Germinal center (tissue), 1 donor: ENCODE results near the gene PROCA1.
"Not testable (repeated sequence)": the region's sequence is repeated elsewhere in the genome, so short reads cannot be mapped to it uniquely, and the experiment has no call there.

ENCODE experiments used
- DNase-seq: peaks from one replicate; pipeline ENCODE4 v3.0.0; 2012; ENCODE audit warnings: mixed read lengths, low spot score

PROCA1 gene

DNA sequence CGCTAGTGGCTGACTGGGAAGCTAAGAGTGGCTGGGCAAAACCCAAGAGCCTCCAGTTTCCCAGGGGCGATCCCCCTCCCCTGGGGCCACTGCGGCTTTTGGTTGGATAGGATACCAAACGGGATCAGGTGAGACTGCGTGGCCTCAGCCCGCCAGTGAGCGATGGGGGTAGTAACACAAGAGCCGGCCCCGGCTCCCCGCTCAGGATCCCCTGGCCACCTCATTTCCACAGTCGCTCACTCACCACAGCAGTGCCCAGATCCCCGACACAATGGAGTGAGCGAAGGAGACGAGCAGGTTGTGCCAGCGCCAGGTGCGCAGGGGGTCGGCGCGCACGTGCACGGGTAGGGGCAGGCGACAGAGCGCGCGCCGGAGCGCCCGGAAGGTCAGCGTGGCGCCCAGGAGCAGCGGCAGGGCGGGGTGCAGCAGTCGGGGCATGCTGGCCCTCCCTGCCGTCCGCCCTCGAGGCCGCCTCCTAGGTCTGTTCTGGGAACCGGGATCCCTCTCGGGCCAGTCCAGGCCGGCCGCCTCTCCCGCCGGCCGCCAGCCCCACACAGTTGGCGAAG lies 14.1 kb upstream of the PROCA1 start:
- peak; percentile 38 for DNase-seq

DNA sequence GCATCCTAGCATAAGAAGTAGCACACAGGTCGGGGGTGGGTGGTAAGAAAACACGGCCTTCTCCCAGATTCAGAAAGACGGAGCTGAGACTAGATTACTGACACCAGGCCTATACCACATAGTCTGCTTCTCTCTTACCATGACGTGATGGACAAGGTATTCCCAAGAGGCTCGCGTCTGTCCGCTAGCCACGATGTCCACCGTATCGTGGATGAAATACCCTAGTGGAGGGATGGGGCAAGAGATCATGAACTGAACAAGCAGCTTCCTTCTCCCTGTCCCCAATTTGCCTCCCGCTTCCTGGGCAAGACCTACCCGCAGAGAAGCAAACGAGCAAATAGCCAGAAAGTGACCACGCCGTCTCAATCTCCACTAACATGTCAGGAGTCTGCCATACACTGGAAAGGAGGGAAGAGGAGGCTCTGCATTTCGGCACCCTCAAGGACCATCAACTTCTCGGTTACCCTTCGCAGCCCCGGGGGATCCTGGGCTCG lies 13.5 kb upstream of the PROCA1 start:
- no peak for DNase-seq

DNA sequence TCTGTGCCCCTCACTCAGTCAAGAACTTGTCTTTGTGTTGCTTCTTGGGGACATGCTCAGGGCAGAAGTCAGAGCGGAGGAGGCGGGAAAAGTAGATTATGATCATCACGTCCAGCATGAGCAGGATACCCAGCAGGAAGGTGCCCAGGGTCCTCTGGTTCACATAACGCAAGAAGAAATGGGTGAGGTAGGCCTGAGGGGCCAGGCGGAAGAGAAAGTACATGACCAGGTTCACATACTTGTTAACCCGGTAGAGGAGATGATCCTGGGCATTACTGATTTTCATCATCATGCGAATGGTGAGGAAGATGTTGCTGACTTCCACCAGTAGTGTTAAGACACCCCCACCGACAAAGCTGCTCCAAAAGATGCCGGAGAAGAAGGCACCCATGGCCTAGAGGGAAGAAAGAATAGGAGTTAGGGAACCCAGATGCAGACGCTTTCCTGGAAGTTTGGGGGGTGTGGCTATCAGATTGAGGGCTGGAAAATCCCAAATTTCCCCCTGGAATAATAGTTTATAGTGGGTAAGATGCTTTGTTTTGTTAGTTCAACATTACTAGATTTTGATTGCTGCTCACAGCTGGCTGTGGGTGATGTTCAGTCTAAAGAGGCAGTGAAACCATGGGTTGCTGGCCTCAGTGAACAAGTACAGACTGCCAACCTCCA lies 12.9 kb upstream of the PROCA1 start:
- peak; percentile 57 for DNase-seq

DNA sequence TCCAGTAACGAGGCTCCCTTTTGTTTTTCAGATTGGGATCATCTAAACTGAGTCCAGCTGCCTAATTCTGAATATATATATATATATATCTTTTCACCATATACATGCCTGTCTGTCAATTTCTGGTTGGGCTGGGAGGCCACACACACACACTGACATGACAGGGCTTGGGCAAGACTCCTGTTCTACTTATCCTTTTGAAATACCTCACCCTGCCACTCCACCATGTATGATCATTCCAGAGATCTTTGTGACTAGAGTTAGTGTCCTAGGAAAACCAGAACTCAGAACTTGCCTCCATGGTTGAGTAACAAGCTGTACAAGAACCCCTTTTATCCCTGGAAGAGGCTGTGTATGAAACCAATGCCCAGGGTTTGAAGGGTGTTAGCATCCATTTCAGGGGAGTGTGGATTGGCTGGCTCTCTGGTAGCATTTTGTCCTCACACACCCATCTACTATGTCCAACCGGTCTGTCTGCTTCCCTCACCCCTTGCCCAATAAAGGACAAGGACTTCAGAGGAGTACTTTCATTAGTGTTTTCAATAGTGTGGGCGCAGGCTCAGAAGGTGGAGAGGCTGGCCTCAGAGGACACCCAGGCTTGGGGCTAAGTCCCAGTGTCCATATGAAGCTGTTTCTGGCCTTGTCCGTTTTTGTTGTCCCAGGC lies 12.3 kb upstream of the PROCA1 start:
- not testable (repeated sequence) for DNase-seq

DNA sequence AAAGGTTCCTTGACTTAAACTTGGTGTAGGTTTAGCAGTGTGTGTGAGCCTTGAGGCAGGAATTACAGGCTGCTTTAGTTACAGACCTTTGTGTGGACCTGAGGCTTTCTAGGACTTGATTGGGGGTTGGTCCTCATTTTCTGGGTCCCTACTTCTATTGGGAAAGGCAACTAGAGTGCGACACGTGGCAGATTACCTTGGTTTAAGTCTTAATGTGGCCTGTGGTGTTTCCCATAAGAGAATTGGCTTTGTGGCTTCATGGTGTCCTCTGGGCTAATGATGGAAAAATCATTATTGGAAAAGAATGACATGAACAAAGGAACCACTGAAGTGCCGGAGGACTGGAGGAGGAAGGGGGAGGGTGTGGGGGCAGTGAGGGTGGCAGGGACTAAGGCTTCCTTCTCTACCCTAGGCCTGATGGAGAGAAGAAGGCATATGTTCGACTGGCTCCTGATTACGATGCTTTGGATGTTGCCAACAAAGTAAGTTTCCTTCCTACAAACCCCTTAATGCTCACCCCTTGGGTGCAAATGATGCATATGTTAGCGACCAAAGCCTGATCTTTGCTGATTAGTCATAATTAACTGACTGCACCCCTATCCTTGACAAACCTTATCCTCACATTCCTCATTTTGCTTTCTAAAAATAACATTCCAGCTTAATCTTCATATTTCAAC lies 11.6 kb upstream of the PROCA1 start:
- no peak for DNase-seq

DNA sequence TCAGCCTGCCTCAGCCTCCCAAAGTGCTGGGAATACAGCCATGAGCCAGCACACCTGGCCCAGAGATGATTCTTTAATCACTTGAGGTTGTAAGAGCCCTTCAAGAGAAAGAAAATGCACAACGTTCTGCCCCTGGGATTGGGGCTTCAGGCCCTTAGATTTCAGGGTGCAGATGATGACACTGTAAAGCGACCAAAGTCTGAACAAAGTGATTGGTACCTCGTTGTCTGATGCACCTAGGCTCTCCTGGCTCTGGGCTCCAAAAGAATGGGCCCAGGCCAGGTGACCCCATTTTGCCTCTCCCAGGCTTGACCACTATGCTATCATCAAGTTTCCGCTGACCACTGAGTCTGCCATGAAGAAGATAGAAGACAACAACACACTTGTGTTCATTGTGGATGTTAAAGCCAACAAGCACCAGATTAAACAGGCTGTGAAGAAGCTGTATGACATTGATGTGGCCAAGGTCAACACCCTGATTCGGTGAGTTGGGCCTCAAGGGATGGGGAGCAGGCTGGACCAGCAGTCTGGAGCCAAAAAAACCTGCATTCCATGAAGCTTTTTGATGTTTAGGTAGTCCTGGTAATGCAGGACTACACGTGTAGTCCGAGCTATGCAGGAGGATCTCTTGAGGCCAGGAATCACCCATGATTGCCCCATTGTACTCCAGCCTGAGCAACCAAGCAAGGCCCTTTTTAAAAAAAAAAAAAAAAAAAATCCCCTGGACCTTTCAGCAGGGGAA lies 10.9 kb upstream of the PROCA1 start:
- no peak for DNase-seq

DNA sequence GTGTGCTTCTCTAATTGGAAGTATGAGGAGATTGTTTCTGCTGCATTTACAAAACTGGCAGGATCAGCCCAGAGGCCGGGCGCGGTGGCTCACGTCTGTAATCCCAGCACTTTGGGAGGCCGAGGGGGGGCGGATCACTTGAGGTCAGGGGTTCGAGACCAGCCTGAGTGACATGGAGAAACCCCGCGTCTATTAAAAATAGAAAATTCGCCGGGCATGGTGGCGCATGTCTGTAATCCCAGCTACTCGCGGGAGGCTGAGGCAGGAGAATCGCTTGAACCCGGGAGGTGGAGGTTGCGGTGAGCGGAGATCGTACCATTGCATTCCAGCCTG lies 9.3 kb upstream of the PROCA1 start:
- DNase-seq, result not testable (repeated sequence)

DNA sequence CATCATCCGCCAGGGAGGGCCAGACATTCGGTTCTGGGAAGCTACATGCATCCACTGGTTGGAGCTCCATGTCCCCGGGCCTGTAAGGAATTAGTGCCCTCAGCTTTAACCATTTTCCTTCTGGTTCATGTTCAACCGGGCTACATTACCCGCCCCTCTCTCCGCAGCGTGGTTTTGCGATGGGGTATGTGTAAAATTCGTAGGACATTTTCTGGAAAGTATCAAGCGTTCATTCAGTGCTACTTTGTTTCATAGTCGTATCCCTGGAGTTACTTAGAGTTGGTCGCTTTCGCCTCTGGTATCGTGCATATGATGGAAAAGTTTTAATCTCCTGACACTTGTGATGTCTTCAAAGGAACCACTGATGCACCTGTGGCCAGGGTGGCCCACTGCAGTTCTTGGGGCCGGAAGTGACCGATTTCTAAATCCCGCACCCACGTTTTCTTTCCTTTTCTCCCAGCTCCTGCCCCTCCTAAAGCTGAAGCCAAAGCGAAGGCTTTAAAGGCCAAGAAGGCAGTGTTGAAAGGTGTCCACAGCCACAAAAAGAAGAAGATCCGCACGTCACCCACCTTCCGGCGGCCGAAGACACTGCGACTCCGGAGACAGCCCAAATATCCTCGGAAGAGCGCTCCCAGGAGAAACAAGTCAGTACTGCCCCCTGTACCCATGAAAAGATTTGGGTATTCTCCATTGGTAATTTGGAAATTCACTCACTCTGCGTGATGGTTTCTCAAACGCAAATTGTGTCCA lies 8.7 kb upstream of the PROCA1 start:
- DNase-seq, result no peak

DNA sequence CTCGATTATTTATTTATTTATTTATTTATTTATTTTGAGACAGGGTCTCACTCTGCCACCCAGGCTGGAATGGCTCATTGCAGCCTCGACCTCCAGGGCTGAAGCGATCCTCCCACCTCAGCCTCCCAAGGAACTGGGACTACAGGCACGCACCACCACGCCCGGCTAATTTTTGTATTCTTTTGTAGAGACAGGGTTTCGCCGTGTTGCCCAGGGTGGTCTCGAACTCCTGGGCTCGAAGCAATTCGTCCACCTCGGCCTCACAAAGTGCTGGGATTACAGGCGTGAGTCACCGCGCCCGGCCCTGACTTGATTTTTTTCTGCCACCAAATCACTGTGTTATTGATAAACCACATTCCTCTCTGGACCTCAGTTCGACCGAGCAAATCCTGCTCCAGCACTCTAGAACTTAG lies 7.3 kb upstream of the PROCA1 start:
- no peak for DNase-seq

DNA sequence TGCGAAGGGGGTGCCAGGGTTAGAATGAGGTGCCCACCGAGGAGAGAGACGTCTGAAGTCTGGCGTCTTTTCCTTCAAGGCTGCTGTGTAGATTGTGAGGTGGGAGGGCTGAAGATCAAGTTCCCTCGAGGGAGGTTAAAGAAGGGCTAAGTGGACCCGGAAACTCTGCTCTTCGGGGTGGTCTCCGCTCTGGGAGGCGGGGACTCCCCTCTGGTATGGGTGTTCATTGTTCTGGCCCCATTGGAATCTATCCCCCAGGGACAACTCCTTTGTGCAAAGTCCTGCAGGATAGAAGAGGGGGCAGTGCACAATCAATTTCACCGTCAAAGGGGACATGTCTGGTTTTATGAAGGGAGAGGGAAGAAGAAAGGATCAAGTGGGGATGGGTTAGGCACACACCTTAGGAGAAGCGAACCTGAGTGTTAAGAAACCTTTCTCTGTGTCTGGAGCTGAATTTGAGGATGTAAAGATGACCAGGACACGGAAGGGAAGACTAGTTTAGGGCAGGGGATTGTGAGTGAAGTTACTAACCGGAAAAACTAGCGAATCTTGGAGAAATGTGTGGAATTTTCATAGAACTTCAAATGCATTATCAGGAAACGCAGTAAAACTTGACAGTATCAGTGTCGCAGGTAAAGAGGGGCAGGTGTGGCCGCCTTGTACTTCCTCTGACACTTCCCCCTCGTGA lies 6.8 kb upstream of the PROCA1 start:
- DNase-seq, result no peak

DNA sequence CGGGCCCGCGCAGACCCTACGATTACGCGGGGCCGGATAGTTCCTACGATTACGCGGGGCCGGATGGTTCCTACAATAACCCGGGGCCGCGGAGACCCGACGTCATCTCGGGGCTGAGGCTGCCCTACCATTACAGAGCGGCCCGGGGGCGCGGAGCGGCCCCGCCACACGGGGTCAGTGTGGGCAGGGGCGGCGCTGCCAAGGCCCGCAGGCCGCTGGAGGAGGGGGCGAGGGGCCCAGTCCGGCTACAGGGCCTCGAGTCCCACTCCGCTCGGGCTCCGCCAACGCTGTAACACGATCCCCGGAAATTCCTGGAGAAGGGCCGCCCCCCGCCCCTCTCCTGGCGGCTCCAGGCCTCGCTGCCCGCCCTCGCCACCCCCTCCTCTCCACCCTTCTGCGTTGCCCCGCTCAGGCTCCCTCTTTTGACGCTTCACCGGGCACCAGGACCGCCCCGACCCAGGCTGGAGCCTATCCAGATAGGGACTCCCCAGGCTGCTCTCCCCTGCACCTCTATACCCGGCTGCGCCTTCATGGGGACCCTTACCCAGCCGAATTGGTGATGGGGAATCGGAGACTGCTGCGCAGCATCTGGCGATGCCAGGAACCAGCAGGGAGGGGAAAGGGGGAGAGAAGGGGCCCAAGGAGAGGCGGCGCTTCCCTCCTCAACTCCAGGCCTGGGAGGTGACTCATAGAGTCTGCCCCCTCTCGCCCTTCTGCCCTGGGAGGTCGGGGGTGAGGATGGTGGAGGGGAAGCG lies 6.1 kb upstream of the PROCA1 start, which contains the start of gene RAB34:
RAB34 (minus strand) TSS at position 291 of the 755 bp plus-strand sequence. CDS start 602 bp downstream, outside the sequence.
- DNase-seq, result no peak

DNA sequence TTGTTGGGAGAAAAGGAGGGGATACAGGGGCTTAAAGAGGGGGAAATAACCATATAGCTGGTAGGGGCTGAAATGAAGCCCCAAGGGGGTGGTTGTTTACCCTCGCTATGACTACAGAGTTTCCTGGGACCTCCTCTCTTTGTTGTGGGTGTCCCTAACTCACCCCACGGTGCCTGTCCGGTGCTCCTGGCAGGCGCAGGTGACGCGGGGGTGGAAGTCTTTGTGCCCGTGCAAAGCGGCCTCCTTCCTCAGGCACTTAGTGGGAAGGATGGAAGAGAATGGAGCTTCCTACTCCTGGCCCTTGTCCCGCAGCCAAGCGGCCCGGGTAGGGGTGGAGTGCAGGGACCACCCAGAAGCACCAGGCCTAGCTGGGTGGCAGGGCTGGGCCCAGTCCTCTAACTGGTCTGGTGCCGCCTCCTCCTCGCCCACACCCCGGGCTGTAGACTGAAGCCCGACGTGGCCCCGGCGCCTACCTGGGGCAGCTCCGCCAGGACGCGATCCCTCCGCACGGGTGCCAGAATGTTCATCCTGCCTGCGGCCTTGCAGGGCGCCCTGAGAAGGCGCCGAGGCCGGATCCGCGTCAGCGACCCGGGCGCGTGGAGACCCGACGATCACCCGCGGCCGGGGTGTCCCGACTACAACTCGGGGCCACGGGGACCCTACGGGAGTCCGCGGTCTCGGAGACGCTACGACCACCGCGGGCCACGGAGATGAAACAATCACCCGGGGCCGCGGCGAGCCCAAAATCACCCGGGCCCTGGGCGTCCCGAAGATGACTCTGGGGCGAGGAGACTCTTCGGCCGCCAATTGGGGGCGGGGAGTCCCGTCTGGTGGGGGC lies 5.3 kb upstream of the PROCA1 start:
- no peak for DNase-seq

DNA sequence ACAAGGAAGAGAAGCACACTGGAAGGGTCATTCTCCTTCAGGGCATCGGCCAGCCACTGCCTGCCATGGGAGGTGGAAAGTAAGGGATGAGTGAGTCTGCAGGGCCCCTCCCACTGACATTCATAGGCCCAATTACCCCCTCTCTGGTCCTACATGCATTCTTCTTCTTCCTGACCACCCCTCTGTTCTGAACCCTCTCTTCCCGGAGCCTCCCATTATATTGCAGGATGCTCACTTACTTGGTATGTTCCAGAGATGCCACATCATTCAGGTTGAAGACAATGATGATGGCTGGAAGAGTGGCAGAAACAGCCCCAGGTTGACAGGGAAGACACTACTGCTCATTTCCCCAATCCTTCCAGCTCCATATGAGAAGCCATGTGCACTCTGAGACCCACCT lies 3.5 kb upstream of the PROCA1 start:
- DNase-seq, result no peak

DNA sequence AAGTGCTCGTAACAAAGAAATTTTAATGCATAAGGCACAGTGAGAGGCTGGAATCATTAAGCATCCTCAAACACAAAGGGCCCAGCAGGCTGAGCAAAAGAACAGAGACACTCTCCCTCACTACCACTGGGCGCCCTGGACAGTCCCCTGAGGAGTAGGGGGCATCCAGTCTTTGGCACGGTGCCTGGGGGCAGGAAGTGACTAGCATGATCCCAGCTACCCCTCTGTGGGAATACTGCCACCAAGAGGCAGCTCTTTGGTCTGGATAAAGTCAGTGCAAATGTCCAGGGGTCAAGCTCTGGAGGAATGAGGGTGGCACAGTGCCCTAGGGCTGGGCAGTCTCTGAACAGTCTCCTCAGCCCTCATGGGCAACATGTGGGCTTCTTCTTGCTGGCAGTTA lies 2.6 kb upstream of the PROCA1 start:
- DNase-seq, result no peak

DNA sequence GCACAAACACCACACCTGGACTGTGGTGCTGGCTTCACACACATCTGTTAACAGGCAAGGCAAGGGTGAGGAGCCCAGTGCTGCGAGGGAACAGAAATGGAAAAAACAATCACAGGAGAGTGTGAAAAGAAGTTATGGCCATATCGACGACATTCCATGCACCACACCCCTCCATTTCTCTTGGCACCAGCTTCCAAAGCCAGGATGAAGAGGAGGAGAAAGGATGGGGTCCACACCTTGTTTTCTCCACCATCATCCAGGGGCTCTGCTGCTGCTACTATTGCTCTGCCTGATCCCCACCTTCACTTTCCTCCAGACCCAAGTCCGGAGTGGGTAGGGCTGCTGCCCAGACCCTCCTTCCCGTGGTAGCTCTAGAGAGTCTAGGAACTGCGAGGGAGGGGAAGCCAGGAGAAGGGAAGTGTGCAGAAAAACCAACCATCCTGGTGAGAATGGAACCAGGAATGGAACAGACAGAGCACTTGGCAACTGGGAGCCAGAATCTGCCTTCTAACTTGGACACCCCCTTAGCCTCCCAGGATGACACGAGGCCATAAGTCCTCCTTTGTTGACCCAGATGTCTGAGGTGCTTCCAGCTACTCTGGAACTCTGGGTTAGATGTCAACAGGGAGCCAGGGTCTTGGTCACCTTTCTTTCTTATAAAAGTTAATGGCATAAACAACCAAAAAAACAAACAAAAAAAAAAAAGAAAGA lies 1.2 kb upstream of the PROCA1 start:
- no peak for DNase-seq

DNA sequence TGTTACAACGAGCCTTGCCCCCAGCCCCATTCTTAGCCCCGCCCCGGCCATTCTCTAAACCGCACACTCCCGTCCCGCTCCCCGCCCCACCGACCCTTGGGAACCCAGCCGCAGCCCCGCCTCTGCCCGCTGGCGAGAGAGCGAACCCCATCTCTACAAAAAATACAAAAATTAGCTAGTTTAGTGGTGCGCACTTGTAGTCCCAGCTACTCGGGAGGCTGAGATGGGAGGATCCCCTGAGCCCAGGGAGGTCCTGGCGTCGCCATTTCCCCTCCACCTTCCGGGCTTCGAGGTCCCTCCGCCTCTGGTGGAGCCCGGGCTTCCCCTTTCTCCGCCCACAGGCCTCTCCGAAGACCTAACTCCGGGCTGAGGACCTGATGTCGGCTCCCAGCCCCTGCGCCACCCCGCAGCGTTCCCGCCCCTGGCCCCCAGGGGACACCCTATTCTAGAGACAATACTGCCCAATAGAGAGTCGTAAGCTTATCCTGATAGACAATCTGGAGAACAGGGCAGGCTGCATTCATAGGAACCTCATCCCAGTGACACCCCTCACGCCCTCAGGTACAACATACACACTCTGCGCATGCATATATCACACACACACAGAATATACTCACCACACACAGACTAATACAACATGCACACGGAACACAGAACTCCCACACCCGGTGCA lies 480 bp upstream of the PROCA1 start:
- peak; percentile 80 for DNase-seq

DNA sequence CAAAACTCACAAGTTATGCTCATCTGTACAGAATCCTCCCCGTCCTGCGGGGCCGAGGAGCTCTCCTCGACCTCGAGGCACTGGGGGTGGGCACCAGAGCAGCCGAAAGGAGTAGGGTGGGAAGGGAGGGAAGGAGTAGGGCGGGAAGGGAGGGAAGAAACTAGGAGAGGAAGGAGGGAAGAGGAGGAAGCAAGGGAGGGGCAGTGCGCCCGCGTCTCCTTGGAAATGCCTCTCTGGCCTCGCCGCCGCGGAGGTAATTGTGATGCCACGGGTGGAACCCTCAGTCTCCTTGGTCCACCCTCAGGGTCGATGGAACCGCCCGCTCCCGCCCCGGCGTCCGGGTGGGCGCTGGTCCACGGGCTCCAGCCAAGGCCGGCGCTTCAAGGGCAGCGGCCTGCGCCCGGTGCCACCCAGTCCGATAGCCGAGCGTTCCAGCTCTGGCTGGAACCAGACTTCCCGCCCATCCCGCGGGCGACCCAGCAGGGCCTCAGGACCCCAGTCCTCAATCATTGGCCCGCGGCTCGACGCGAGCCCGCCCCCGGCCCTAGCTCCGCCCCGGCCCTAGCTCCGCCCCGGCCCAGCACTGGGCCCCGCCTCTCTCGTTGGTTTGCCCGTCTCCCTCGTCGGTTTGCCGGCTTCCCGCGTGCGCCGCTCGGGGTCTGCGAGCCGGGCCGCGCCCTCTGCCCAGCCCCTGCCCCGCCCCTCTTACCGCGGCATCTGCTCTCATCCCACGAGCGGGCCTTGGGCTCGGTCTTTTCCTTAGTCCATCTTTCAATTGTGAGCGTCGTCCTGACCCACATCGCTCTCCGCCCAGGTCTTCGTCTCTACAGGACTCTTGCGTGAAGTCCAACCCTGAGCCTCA lies 596 bp downstream of the PROCA1 start:
- DNase-seq, result peak; percentile 92
